ENCODE results near the gene MRPS22.

GRCh38 chr3:139317660-139318430, 26.0 kb upstream of the MRPS22 start:
- TF ChIP-seq CTCF (IDR thresholded peaks at IDR 0.05; ENCODE audit: borderline replicate concordance, extremely low read depth, low read length, poor library complexity, severe bottlenecking) (no peak), EZH2 (IDR thresholded peaks at IDR 0.05; ENCODE audit: borderline replicate concordance, low read depth, low read length, severe bottlenecking) (no peak)

Measured in DND-41 (cell line).